ENCODE data around the gene SEPTIN3.

The SEPTIN3 gene

GRCh38 chr22:41925783-41926460, 43.3 kb upstream of the SEPTIN3 start:
- in situ Hi-C loops (cut with MboI; ENCODE audit: low sequenced_read_pairs, unreplicated experiment) = no loop called here

GRCh38 chr22:41927813-41928212, 41.4 kb upstream of the SEPTIN3 start:
- DNase-seq (ENCODE audit: low spot score) = no peak
- TF ChIP-seq CTCF (IDR thresholded peaks at IDR 0.05; ENCODE audit: borderline replicate concordance, control extremely low read depth, extremely low read depth, insufficient read depth, missing control alignments) = no peak
- in situ Hi-C loops (cut with MboI; ENCODE audit: low sequenced_read_pairs, unreplicated experiment) = no loop called here

More at GRCh38 chr22:41925783-41926460, 43.3 kb upstream of the SEPTIN3 start:
- peak; percentile 67 for DNase-seq (ENCODE audit: low spot score)
- TF ChIP-seq CTCF (IDR thresholded peaks at IDR 0.05; ENCODE audit: borderline replicate concordance, control extremely low read depth, extremely low read depth, insufficient read depth, missing control alignments) = peak; percentile 95

- in situ Hi-C loops (cut with MboI; ENCODE audit: low sequenced_read_pairs, unreplicated experiment) = no loop called here
These were observed 40.4 kb upstream of the SEPTIN3 start for GRCh38 chr22:41928593-41929417.

GRCh38 chr22:41929418-41929810, 39.8 kb upstream of the SEPTIN3 start:
- in situ Hi-C loops (cut with MboI; ENCODE audit: low sequenced_read_pairs, unreplicated experiment) = no loop called here
- TF ChIP-seq CTCF (IDR thresholded peaks at IDR 0.05; ENCODE audit: borderline replicate concordance, control extremely low read depth, extremely low read depth, insufficient read depth, missing control alignments) = no peak
- DNase-seq (ENCODE audit: low spot score) = no peak

More at GRCh38 chr22:41928593-41929417, 40.4 kb upstream of the SEPTIN3 start:
- TF ChIP-seq CTCF (IDR thresholded peaks at IDR 0.05; ENCODE audit: borderline replicate concordance, control extremely low read depth, extremely low read depth, insufficient read depth, missing control alignments) = no peak
- DNase-seq (ENCODE audit: low spot score) = no peak

- no peak for TF ChIP-seq CTCF (IDR thresholded peaks at IDR 0.05; ENCODE audit: borderline replicate concordance, control extremely low read depth, extremely low read depth, insufficient read depth, missing control alignments)
- in situ Hi-C loops (cut with MboI; ENCODE audit: low sequenced_read_pairs, unreplicated experiment) = no loop called here
- DNase-seq (ENCODE audit: low spot score) = no peak
These were observed 37.5 kb upstream of the SEPTIN3 start for GRCh38 chr22:41931701-41932269.

GRCh38 chr22:41932353-41932752, 36.9 kb upstream of the SEPTIN3 start:
- in situ Hi-C loops (cut with MboI; ENCODE audit: low sequenced_read_pairs, unreplicated experiment) = no loop called here
- no peak for TF ChIP-seq CTCF (IDR thresholded peaks at IDR 0.05; ENCODE audit: borderline replicate concordance, control extremely low read depth, extremely low read depth, insufficient read depth, missing control alignments)
- DNase-seq (ENCODE audit: low spot score) = no peak
